Stimulated activated effector memory CD8-positive, alpha-beta T cell treated with anti-CD3 and anti-CD28 coated beads, Interleukin-12 subunit alpha, Interleukin-12 subunit beta, amount 100 ng/mL, for 72 hours (primary cell): ENCODE measurements around the gene ZBP1.

Experiments
- ATAC-seq: fragments of 150-1000 bp; cut with Tn5 transposase; 2 replicates; pipeline ENCODE4 v1.10.0; 2021
- DNase-seq, 2 donors: peaks; one replicate each; pipeline ENCODE4 v3.0.0; 2021 to 2022; ENCODE audit warnings: low spot score in 2 of 2
- H3K27ac Mint-ChIP-seq: one replicate; pipeline ENCODE4 v1.8.0; 2022; ENCODE audit warnings: mild to moderate bottlenecking, mixed read lengths
- H3K36me3 Mint-ChIP-seq: one replicate; pipeline ENCODE4 v1.8.0; 2022; ENCODE audit warnings: mild to moderate bottlenecking, mixed read lengths
- H3K4me1 Mint-ChIP-seq: one replicate; pipeline ENCODE4 v1.8.0; 2022; ENCODE audit warnings: mixed read lengths
- H3K4me3 Mint-ChIP-seq: one replicate; pipeline ENCODE4 v1.8.0; 2022; ENCODE audit warnings: mild to moderate bottlenecking, mixed read lengths
- H3K9me3 Mint-ChIP-seq: one replicate; pipeline ENCODE4 v1.8.0; 2022; ENCODE audit warnings: mixed read lengths

ZBP1 gene

DNA sequence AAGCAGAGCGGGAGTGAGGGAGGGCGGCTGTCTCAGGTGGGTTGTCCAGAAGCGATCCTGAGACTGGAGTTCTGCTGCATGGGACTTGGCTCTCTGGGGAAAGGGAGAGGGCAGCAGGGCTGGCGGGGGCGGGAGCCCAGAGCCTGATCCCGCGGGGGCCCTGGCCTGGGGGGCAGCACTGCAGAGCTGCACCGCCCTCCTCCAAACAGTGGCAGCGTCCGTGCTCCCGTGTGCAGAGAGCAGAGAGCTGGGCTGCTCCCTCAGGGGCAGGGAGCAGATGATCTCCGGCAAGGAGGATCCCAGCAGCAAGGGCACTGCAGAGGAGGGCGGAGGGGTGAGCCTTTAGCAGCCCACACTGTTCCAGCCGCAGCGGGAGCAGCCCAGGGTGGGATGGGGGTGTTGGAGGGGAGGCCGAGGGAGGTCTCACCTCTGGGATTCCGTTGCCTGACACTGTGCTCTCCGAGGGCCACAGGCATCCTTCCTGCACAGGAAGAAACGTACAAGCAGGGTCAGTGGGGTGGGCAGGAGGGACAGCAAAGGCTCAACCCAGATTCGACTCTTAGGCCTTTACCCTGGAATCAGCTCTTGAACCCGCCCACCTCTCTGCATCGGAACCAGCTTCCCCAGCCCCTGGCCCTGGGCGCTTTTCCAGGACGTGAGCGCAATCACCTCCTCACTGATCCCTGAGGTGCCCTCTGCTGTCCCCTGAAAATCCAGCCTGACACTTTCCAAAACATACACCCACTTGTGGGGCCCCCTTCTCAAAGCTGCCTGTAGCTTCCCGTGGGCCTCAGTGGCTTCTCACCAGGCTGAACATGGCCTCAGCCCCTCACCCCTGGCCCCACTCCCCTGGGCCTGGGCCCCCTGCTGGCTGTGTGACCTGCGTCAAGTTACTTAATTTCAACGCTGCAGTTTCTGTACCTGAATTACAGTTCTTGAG is 32.6 kb upstream of the ZBP1 start:
- no peak for ATAC-seq

GRCh38 chr20:57651881-57652605 is 31.8 kb upstream of the ZBP1 start:
- Mint-ChIP-seq H3K4me1 (peaks cover 11% of the 10 kb centered on the region), H3K27ac (no peak overlapping the region), H3K9me3 (no peaks in the 10 kb centered on the region), H3K36me3 (no peaks in the 10 kb centered on the region), H3K4me3 (no peak overlapping the region)
- DNase-seq (peak in 1 of 2 donors; percentile 40), ATAC-seq (no peak)

More for the DNA sequence above, 32.6 kb upstream of the ZBP1 start:
- Mint-ChIP-seq H3K9me3 (no peaks in the 10 kb centered on the region), H3K36me3 (no peaks in the 10 kb centered on the region), H3K27ac (no peak overlapping the region), H3K4me3 (no peak overlapping the region), H3K4me1 (peaks cover 13% of the 10 kb centered on the region)
- DNase-seq, result peak in 1 of 2 donors; percentile 41

- ATAC-seq (no peak), DNase-seq (peak in 1 of 2 donors; percentile 18)
- Mint-ChIP-seq H3K36me3 (peaks cover 2% of the 10 kb centered on the region), H3K9me3 (no peaks in the 10 kb centered on the region), H3K27ac (no peak overlapping the region), H3K4me1 (peaks cover 11% of the 10 kb centered on the region), H3K4me3 (no peak overlapping the region)
These were observed 30.7 kb upstream of the ZBP1 start for GRCh38 chr20:57650756-57651483.

DNA sequence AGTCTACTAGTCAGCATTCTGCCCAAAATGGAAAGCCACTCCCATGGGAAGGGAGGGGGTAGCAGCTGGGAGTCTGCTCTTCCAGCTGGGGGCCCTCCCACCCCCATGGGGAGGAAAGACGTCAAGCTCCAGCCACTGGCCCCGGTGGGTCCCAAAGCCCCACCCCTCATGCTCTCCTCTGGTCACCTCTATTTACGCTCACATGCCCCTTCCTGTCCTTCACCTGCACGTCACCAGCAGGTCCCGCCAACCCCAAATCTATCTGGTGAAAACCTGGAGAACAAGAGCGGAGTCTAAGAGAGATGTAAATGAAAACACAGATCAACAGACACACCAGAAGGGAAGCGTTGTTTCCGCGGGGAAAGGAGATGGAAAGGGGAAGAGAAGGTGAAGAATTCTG is 30.0 kb upstream of the ZBP1 start:
- DNase-seq (no peak), ATAC-seq (no peak)
- no peaks in the 10 kb centered on the region for H3K9me3 Mint-ChIP-seq
- peaks cover 11% of the 10 kb centered on the region for H3K4me1 Mint-ChIP-seq
- no peak overlapping the region for H3K27ac Mint-ChIP-seq
- peaks cover 4% of the 10 kb centered on the region for H3K36me3 Mint-ChIP-seq
- H3K4me3 Mint-ChIP-seq, result no peak overlapping the region

GRCh38 chr20:57649617-57650015 is 29.4 kb upstream of the ZBP1 start:
- DNase-seq, result no peak
- no peak overlapping the region for H3K27ac Mint-ChIP-seq
- H3K4me3 Mint-ChIP-seq, result no peak overlapping the region
- H3K9me3 Mint-ChIP-seq, result peaks cover 2% of the 10 kb centered on the region
- H3K36me3 Mint-ChIP-seq, result peaks cover 4% of the 10 kb centered on the region
- H3K4me1 Mint-ChIP-seq, result peaks cover 5% of the 10 kb centered on the region
- ATAC-seq, result no peak

GRCh38 chr20:57648878-57649616 is 28.8 kb upstream of the ZBP1 start:
- Mint-ChIP-seq H3K27ac (no peak overlapping the region), H3K4me1 (no peaks in the 10 kb centered on the region), H3K9me3 (peaks cover 4% of the 10 kb centered on the region), H3K36me3 (peaks cover 4% of the 10 kb centered on the region), H3K4me3 (no peak overlapping the region)
- ATAC-seq, result no peak
- peak; percentile 1 to 37 for DNase-seq

GRCh38 chr20:57647933-57648785 is 27.9 kb upstream of the ZBP1 start:
- no peaks in the 10 kb centered on the region for H3K4me1 Mint-ChIP-seq
- H3K36me3 Mint-ChIP-seq, result peaks cover 4% of the 10 kb centered on the region
- no peak overlapping the region for H3K27ac Mint-ChIP-seq
- no peak for ATAC-seq
- H3K9me3 Mint-ChIP-seq, result peaks cover 6% of the 10 kb centered on the region
- no peak overlapping the region for H3K4me3 Mint-ChIP-seq
- peak; percentile 0 to 25 for DNase-seq

DNA sequence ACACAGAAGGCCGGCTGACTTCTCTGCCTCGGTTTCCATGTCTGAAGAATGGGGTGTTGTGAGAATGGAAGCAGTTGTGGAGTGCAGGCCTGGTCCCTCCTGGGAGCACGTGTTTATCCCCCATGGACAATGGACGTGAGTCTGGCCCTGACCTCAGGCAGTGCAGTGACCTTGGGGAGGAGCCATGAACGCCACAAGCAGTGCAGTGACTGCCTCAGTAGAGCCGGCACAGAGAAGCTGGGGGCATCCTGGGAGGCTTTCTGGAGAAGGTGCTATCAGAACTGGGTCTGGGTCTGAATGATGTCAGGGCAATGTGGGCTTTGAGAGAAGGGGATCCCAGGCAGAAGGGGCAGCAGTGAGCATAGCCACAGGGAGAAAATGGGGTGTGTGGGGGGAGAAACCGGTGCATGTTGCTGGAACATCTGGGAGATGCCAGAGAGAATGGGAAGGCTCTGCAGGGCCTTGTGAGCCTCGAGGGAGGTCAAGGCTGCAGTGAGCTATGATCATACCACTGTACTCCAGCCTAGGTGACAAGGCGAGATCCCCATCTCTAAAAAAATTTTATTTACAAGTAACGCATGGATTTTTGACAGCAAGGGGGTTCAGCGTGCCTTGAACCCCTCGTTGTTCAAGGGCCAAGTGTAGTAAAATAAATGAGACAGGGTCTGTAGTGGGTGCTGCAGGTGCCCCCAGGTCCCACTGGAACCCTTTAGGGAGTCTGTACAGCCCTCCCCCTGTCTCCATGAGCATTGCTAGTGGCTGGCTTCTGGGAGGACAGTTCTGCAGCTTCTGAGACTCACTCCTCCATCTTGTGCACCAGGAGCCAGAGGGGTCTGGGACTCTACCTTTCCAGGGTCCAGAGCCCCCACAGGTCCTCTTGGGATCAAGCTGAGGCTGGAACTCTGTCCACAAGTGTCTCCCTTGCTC is 27.0 kb upstream of the ZBP1 start:
- Mint-ChIP-seq H3K4me1 (no peaks in the 10 kb centered on the region), H3K36me3 (peaks cover 4% of the 10 kb centered on the region), H3K4me3 (no peak overlapping the region), H3K27ac (no peak overlapping the region), H3K9me3 (peaks cover 6% of the 10 kb centered on the region)
- DNase-seq, result peak; percentile 0 to 41
- no peak for ATAC-seq

- H3K4me3 Mint-ChIP-seq, result no peak overlapping the region
- DNase-seq, result no peak
- ATAC-seq, result no peak
- no peak overlapping the region for H3K27ac Mint-ChIP-seq
- no peaks in the 10 kb centered on the region for H3K4me1 Mint-ChIP-seq
- peaks cover 14% of the 10 kb centered on the region for H3K9me3 Mint-ChIP-seq
- no peaks in the 10 kb centered on the region for H3K36me3 Mint-ChIP-seq
These were observed 18.6 kb upstream of the ZBP1 start for GRCh38 chr20:57638895-57639236.

DNA sequence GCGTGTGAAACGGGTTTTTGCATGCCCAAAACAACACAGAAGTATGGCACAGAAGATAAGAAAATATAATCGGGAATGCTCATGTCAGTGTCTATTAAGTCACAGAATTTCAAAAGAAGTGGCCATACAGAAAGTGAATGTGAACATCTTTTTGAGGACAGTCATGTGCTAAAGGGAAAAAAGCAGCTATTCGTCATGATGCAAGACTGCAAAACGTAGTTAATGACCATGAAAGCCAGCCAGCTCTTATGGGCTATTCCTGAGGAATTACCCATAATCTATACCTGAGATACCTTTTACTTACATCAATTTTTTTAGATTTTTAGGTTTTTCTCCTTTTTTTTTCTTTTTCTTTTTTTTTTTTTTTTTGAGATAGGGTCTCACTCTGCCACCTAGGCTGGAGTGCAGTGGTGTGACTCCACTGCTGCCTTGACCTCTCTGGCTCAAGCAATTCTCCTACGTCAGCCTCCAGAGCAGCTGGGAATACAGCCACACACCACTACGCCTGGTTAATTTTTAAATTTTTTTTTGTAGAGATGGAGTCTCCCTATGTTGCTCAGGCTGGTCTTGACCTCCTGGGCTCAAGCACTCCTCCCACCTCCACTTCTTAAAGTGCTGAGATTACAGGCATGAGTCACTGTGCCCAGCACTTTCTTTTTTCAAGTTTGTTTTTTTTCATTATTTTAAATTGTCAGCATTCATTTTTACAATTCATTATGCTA is 18.1 kb upstream of the ZBP1 start:
- no peak for ATAC-seq
- no peak overlapping the region for H3K27ac Mint-ChIP-seq
- peaks cover 3% of the 10 kb centered on the region for H3K4me1 Mint-ChIP-seq
- H3K4me3 Mint-ChIP-seq, result no peak overlapping the region
- no peaks in the 10 kb centered on the region for H3K36me3 Mint-ChIP-seq
- no peak for DNase-seq
- H3K9me3 Mint-ChIP-seq, result peaks cover 14% of the 10 kb centered on the region

GRCh38 chr20:57633945-57634491 is 13.8 kb upstream of the ZBP1 start:
- ATAC-seq, result peak; percentile 57
- Mint-ChIP-seq H3K4me3 (no peak overlapping the region), H3K27ac (no peak overlapping the region)

DNA sequence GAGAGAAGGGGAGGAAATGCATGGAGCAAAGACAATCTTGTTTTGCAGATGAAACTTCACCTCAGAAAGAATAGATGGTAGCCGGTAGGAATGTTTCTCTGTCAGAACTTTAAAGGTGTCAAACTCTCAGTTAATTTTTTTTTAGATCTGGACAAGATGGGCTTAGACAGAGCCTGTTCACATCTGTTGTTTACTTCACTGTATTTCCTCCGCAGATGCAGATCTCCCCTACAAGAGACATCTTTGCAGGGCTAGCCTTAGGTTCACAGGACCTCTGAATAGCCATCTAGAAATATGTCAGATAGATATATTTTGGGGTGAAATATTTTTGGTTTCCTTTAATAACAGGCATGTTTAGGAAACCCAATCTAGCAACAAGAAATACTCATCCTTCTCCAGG is 12.1 kb upstream of the ZBP1 start:
- H3K27ac Mint-ChIP-seq, result no peak overlapping the region
- DNase-seq, result no peak
- ATAC-seq, result no peak
- peaks cover 43% of the 10 kb centered on the region for H3K4me1 Mint-ChIP-seq
- no peaks in the 10 kb centered on the region for H3K36me3 Mint-ChIP-seq
- no peak overlapping the region for H3K4me3 Mint-ChIP-seq
- H3K9me3 Mint-ChIP-seq, result peaks cover 14% of the 10 kb centered on the region

More at GRCh38 chr20:57633945-57634491, 13.8 kb upstream of the ZBP1 start:
- Mint-ChIP-seq H3K9me3 (peaks cover 14% of the 10 kb centered on the region), H3K4me1 (peaks cover 31% of the 10 kb centered on the region), H3K36me3 (no peaks in the 10 kb centered on the region)
- DNase-seq, result peak in 1 of 2 donors; percentile 36
